ENCODE data around the gene LIN52.
"Not testable (repeated sequence)": the region's sequence is repeated elsewhere in the genome, so short reads cannot be mapped to it uniquely, and the experiment has no call there.

The LIN52 gene

GRCh38 chr14:74109369-74109768 is 24.6 kb downstream of the LIN52 start:
- no peak for DNase-seq (ENCODE audit: low read depth in 2 of 2)

DNA sequence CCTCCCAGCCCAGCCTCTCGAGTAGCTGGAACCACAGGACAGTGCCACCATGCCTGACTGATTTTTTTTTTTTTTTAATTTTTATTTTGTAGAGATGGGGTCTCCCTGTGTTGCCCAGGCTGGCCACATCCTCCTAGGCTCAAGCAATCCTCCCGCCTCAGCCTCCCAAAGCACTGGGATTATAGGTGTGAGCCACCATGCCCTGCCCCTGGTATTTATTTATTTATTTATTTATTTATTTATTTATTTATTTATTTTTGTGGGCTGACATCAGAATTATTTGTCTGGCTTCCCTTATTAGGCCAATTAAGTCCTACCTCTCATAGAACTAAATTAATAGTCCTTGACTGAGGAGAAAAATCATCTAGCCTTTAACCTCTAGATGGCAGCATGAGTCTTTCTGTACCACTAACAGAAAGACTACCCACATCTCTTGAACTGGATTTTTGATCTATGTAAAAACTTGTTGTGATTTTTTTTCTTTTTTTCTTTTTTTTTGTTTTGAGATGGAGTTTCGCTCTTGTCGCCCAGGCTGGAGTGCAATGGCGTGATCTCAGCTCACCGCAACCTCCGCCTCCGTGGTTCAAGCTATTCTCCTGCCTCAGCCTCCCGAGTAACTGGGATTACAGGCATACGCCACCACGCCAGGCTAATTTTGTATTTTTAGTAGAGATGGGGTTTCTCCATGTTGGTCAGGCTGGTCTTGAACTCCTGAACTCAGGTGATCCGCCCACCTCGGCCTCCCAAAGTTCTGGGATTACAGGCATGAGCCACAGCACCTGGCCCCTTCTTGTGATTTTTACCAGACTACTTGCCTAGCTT is 26.9 kb downstream of the LIN52 start:
- not testable (repeated sequence) for DNase-seq (ENCODE audit: low read depth in 2 of 2)

DNA sequence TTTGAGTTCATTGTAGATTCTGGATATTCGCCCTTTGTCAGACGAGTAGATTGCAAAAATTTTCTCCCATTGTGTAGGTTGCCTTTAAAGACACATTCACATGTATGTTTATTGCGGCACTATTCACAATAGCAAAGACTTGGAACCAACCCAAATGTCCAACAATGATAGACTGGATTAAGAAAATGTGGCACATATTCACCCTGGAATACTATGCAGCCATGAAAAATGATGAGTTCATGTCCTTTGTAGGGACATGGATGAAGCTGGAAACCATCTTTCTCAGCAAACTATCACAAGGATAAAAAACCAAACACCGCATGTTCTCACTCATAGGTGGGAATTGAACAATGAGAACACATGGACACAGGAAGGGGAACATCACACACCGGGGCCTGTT is 40.7 kb downstream of the LIN52 start:
- DNase-seq (ENCODE audit: low read depth in 2 of 2), result not testable (repeated sequence)

- no peak for DNase-seq (ENCODE audit: low read depth in 2 of 2)
Observed at GRCh38 chr14:74126315-74127013, 41.7 kb downstream of the LIN52 start.

DNA sequence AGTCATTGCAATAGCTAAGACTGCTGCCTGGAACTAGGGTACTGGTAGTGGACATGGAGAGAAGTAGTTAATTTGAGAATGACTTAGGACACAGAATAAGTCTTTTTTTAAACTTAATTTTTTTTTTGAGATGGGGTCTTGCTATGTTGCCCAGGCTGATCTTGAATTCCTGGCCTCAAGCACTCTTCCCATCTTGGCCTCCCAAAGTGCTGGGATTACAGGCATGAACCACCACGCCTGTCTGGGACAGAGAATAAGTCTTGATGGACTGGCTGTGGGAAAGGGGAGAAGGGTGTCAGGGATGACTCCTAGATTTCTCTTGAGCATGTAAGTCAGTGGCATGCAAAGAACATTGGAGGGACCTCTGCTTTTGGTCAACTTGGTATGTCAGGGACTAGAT is 42.9 kb downstream of the LIN52 start:
- no peak for DNase-seq (ENCODE audit: low read depth in 2 of 2)

DNA sequence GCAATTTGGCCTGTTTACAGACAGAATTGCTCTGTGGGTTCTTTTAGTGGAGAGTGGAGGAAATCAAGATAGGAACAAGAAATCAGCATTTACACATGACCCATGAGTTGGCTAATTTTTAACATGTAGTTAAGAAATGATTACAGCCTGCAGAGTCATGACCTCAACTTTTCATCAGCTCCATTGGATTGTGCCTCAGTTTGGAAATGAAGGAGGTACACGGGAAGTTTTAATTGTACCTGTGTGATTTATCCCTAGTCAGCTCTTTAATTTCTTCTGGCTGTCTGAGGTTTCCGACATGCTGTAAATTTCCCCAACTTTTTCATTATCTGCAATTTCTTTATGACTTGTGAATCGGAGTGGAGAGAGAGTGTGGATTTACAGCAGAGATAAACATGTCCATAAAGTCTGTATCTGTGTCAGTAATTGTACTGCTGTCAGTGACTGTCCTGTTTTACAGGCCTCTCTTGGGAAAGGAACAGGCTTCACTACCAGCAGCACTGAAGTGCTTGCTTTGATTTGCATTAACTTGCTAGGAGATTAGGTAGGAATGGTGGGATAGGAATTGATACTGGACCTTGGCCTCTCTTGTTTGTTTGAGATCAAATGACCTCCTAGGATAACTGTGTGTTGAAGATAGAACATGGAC is 49.2 kb downstream of the LIN52 start:
- DNase-seq (ENCODE audit: low read depth in 2 of 2), result no peak

DNA sequence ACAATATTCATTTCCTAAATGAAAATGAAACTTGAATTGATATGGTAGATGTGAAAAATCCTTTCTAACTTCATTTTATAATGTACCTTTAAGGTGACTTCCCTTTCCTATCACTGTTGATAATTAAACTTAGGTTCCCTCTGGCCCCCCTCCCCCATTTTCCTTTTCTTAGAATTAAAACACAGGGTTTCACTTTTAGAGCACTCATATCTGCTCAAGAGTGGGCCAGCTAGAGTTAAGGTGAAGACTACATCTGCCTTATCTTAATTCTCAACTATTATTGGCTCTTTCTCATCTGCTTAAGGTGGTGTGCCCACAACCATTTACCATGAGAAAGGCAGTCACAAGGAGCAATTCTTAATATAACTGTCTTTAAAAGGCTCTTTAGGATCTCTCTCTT is 49.7 kb downstream of the LIN52 start:
- no peak for DNase-seq (ENCODE audit: low read depth in 2 of 2)

- DNase-seq (ENCODE audit: low read depth in 2 of 2), result no peak
Observed at GRCh38 chr14:74135426-74135825, 50.7 kb downstream of the LIN52 start.

- no peak for DNase-seq (ENCODE audit: low read depth in 2 of 2)
Observed at GRCh38 chr14:74140374-74140850, 55.7 kb downstream of the LIN52 start.

DNA sequence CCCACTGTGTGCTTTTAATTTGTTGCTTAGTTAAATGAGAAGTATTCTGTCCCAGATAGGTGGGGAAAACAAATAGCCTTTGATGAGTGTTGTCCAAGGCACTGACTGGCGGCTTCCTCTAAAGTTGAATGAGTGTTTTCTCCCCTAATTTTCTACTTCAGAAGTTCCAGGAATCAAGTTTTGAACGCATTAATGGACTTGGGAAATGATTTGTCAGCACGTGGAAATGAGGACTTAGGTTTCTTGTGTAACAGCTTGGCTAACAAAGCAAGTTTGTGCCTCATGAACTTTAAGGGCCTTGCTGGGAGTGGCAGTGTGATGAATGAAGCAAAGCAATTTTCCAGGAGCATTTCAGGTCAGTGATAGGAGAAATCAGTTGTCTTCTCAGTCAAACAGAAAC is 56.9 kb downstream of the LIN52 start:
- no peak for DNase-seq (ENCODE audit: low read depth in 2 of 2)

DNA sequence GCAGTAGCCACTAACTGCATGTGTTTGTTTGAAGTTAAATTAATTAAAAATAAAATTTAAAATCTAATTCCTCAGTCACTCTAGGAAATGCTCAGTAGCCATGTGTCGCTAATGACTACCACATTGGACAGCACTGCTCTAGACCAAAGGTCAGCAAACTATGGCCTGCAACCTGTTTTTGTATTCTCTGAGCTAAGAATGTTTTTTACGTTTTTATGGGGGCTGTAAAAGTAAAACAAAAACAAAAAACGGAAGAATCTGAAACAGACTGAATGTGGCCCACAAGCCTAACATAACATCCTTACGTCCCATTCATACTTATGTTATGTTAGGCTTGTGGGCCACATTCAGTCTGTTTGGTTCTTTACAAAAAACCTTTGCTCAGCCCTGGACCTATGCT is 57.8 kb downstream of the LIN52 start:
- DNase-seq (ENCODE audit: low read depth in 2 of 2), result no peak

DNA sequence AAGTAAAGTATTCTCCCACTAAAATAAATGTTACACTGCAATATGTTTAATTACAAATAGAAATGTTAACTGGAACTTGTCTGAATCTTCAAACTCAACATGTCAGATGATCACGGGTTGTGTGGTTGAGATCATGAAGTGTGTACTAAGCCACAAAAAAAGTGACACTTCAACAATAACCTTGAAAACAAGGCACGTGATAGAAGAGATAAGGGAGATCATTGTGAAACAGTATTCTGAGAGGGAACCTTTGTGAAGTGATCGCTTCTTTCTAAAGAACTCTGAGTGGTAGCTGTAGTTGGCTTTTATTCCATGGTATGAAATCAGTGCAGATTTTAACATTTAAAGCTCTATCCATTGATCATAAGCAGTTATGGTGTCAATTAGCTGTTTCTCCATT is 60.0 kb downstream of the LIN52 start:
- no peak for DNase-seq (ENCODE audit: low read depth in 2 of 2)

- DNase-seq (ENCODE audit: low read depth in 2 of 2), result no peak
Observed at GRCh38 chr14:74147571-74147970, 62.8 kb downstream of the LIN52 start.

- no peak for DNase-seq (ENCODE audit: low read depth in 2 of 2)
Observed at GRCh38 chr14:74148705-74149104, 63.9 kb downstream of the LIN52 start.

DNA sequence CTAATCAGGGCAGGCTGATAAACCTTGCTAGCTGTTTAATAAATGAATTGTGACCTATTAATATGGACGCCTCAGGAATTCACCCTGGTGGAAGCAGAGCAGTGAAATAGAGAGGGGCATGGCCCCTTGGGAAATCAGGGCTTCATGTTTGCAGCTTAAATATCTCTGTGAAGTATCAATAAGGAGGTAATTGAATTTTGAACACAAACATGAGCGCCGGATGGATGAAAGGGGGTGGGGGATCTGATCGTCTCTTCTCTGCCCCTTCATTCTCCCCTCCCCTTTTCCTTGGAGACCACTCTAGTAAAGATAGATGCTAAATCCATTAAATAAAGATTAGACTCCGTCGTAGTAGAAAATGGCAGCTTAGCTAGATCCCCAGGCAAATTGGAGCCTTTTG is 70.5 kb downstream of the LIN52 start:
- DNase-seq (ENCODE audit: low read depth in 2 of 2), result no peak

GRCh38 chr14:74155749-74156148 is 71.0 kb downstream of the LIN52 start:
- no peak for DNase-seq (ENCODE audit: low read depth in 2 of 2)

GRCh38 chr14:74160763-74161162 is 76.0 kb downstream of the LIN52 start:
- DNase-seq (ENCODE audit: low read depth in 2 of 2), result no peak

DNA sequence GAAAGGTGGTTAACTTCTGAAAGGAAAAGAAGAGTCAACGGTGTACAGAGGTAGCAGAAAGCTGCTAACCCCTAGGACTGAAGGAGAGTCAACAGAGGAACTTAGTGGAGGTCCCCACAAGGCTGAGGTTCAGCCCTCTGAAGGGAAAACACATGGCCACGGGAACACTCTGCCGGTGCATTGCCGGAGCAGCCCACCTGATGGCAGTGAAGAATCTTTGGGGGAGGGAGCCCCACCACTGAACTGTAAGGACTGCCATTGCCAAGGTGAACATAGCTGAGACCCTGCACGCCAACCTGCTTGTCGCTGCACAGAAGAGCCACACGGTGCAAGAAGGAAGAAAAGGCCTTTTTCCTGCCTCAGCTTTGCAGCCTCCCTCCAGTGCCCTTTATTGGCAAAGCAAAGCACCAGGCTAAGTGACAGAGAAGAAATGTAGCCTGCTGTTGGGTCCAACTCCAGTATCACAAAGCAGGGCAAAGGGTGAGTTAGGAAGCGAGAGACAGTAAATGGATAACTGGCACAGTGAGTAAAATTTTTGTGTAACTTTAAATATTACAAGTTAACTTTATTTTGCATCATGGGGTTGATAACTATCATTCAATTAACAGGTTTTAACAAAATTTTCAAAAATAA is 76.9 kb downstream of the LIN52 start:
- DNase-seq (ENCODE audit: low read depth in 2 of 2), result no peak

DNA sequence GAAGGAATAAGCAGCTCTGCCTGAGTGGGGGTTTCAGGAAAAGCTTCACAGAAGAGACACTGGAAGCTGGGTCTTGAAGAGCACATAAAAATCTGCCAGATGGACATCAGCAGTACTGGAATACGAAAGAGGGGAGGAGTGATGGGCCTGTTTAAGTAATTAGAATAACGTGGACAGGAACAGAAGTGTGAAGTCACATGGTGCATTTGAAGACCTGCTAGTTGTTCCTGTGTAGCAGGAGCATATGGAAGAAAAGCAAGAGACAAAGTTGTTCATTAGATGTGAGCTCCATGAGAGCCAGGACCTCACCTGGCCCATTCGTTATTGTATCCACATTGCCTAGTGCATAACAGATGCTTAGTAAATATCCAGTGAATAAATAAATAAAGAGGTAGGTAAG is 85.2 kb downstream of the LIN52 start:
- no peak for DNase-seq (ENCODE audit: low read depth in 2 of 2)

DNA sequence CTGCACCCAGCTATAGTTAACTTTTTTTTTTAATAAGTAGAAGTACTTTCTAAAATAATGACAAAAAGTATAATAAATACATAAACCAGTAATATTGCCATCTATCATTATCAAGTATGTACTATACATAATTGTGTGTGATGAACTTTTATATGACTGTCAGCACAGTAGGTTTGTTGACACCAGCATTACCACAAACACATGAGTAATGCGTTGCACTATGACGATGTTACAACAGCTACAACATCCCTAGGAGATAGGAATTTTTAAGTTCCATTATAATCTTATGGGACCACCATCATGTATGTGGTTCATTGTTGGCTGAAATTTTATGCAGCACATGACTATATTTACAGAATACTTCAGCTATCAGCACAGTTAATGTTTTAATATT is 91.6 kb downstream of the LIN52 start:
- DNase-seq (ENCODE audit: low read depth in 2 of 2), result no peak

DNA sequence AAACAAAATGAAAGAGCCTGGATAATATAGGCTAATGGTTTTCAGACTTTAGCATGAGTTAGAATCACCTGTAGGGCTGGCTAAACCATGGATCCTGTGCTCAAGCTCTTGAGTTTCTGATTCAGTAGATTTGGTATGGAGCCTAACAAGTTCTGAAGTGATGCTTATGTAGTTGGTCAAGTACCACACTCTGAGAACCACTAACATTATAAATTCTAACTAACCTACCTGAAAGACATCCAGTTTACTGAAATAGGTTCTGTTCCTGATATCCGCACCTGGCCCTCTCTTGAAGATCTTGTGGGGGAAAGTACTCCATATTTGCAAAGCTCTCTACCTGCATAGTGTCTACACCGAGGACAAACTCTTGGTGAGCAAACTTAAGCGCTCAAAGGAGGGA is 95.1 kb downstream of the LIN52 start:
- no peak for DNase-seq (ENCODE audit: low read depth in 2 of 2)

DNA sequence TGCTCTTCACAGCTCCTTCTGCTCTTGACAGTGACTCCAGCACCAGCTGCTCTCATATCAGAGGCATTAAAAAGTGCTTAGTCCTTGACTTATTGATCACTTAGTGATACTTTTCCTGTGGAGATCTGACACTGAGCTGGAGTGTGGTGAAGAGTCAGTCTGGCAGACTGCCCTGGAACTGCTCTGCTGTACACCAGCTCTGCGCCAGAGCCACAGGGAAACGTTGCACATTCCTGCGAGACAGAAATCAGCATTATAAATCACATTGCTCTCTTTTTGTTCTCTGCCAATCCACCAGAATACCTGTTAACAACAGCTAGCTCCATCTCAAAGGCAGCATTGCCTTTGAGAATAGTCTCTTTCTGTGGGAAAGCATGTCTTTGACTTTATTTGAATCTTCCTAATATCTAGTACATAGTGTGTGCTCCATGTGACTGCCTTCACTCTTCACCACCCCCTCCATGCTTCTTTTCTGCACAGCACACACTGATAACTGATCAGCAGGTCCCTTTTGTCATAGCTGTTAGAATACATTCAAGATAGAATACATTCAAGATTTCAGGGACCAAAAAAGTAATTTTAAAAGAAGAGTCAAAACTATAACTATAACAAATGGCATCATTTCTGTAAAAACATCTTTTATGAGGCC is 106.3 kb downstream of the LIN52 start:
- DNase-seq (ENCODE audit: low read depth in 2 of 2), result no peak
